OCI-LY1 (cell line): ENCODE data around the gene ARHGEF17.

Experiments used
- H2AFZ ChIP-seq: fragments of 200-600 bp; sonication (generic), shearing (Covaris generic); 2 replicates; pipeline ENCODE4 v1.6.0; 2014; ENCODE audit warnings: antibody characterized with exemption, mild to moderate bottlenecking, low read length
- H3F3A ChIP-seq: fragments of 200-600 bp; sonication (generic), shearing (Covaris generic); 2 replicates; pipeline ENCODE4 v1.6.0; 2014; ENCODE audit warnings: mild to moderate bottlenecking, antibody characterized with exemption, low read length, moderate library complexity; ENCODE audit not compliant: insufficient read depth
- H3K27ac ChIP-seq: fragments of 200-600 bp; sonication (generic); 2 replicates; pipeline ENCODE4 v1.5.1; 2014; ENCODE audit warnings: low read length, mixed run types, mild to moderate bottlenecking, low read depth; ENCODE audit not compliant: poor library complexity, severe bottlenecking
- H3K27me3 ChIP-seq: fragments of 200-600 bp; sonication (generic); 2 replicates; pipeline ENCODE4 v1.6.0; 2014; ENCODE audit warnings: antibody characterized with exemption, mild to moderate bottlenecking, low read length, moderate library complexity; ENCODE audit not compliant: insufficient read depth
- H3K36me3 ChIP-seq: fragments of 200-600 bp; sonication (generic); 2 replicates; pipeline ENCODE4 v1.6.1; 2014; ENCODE audit warnings: mild to moderate bottlenecking, antibody characterized with exemption, low read length, moderate library complexity, mixed read lengths; ENCODE audit not compliant: insufficient read depth
- H3K4me1 ChIP-seq: fragments of 200-600 bp; sonication (generic); 2 replicates; pipeline ENCODE4 v1.5.1; 2014; ENCODE audit warnings: mild to moderate bottlenecking, low read length, moderate library complexity; ENCODE audit not compliant: insufficient read depth, severe bottlenecking
- H3K4me2 ChIP-seq: fragments of 200-600 bp; sonication (generic), shearing (Covaris generic); 2 replicates; pipeline ENCODE4 v1.6.1; 2014; ENCODE audit warnings: low read length
- H3K4me3 ChIP-seq: fragments of 200-600 bp; sonication (generic); 2 replicates; pipeline ENCODE4 v1.5.1; 2014; ENCODE audit warnings: low read length, low read depth, mild to moderate bottlenecking, mixed read lengths; ENCODE audit not compliant: poor library complexity, severe bottlenecking
- H3K79me2 ChIP-seq: fragments of 200-600 bp; shearing (Covaris generic); 2 replicates; pipeline ENCODE4 v1.6.1; 2016; ENCODE audit warnings: mixed run types, low read length, mixed read lengths; ENCODE audit not compliant: insufficient read depth
- H3K9ac ChIP-seq: fragments of 200-600 bp; sonication (generic), shearing (Covaris generic); 2 replicates; pipeline ENCODE4 v1.6.1; 2014; ENCODE audit warnings: mild to moderate bottlenecking, low read length, mixed read lengths
- H3K9me2 ChIP-seq: fragments of 200-600 bp; sonication (generic), shearing (Covaris generic); 2 replicates; pipeline ENCODE4 v1.6.1; 2014; ENCODE audit warnings: low read depth, mild to moderate bottlenecking, low read length, mixed read lengths
- H3K9me3 ChIP-seq: fragments of 200-600 bp; shearing (Covaris generic); 2 replicates; pipeline ENCODE4 v1.6.1; 2014; ENCODE audit warnings: low read length, mixed read lengths
- H4K20me1 ChIP-seq: fragments of 200-600 bp; sonication (generic), shearing (Covaris generic); 2 replicates; pipeline ENCODE4 v1.6.0; 2016; ENCODE audit warnings: mild to moderate bottlenecking, low read length; ENCODE audit not compliant: insufficient read depth
- EZH2 ChIP-seq: fragments of 200-600 bp; sonication (generic), shearing (Covaris generic); IDR thresholded peaks from 2 replicates; pipeline ENCODE4 v1.8.0; 2017; ENCODE audit warnings: borderline replicate concordance, mixed run types, mild to moderate bottlenecking, antibody characterized with exemption, low read length, moderate library complexity, mixed read lengths
- TF ChIP-seq, protein P1 (sequence below): fragments of 200-600 bp; sonication (generic), shearing (Covaris generic); IDR thresholded peaks from 2 replicates; pipeline ENCODE4 v1.5.1; 2017; ENCODE audit warnings: mild to moderate bottlenecking, antibody characterized with exemption, low read length, moderate library complexity, mixed read lengths

Gene ARHGEF17

DNA sequence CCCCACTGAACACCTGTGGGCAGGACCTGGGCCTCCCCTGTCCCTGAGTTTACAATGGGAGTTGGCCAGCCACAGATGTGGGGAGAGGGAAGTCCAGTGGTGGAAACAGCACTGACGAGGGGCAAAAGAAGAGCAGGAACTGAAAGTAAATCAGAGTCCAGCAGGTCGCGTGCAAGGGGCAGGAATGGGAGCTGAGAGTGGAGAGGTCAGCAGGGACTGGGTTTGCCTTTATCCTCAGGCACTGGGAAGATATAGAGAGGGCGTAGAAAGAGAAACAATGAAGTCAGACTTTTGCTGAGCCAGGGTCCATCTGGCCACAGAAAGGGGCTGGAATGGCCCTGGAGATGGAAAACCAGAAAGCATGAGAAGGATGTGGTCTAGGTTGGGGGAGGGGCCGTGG is 27.4 kb upstream of the ARHGEF17 start:
- Histone ChIP-seq H4K20me1 (no peaks in the 10 kb centered on the region), H3K79me2 (no peaks in the 10 kb centered on the region), H3K27ac (no peak overlapping the region), H3K9ac (no peak overlapping the region), H3K9me2 (no peaks in the 10 kb centered on the region), H3K27me3 (no peaks in the 10 kb centered on the region; the same call in 1 of the 2 replicates), H3K4me2 (no peak overlapping the region), H3K4me3 (no peak overlapping the region), H3K36me3 (no peaks in the 10 kb centered on the region), H3K9me3 (no peaks in the 10 kb centered on the region), H3F3A (no peaks in the 10 kb centered on the region), H2AFZ (no peak overlapping the region), H3K4me1 (no peaks in the 10 kb centered on the region)
- TF ChIP-seq, protein P1, sequence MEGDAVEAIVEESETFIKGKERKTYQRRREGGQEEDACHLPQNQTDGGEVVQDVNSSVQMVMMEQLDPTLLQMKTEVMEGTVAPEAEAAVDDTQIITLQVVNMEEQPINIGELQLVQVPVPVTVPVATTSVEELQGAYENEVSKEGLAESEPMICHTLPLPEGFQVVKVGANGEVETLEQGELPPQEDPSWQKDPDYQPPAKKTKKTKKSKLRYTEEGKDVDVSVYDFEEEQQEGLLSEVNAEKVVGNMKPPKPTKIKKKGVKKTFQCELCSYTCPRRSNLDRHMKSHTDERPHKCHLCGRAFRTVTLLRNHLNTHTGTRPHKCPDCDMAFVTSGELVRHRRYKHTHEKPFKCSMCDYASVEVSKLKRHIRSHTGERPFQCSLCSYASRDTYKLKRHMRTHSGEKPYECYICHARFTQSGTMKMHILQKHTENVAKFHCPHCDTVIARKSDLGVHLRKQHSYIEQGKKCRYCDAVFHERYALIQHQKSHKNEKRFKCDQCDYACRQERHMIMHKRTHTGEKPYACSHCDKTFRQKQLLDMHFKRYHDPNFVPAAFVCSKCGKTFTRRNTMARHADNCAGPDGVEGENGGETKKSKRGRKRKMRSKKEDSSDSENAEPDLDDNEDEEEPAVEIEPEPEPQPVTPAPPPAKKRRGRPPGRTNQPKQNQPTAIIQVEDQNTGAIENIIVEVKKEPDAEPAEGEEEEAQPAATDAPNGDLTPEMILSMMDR: no peak
- no peak for TF ChIP-seq EZH2

DNA sequence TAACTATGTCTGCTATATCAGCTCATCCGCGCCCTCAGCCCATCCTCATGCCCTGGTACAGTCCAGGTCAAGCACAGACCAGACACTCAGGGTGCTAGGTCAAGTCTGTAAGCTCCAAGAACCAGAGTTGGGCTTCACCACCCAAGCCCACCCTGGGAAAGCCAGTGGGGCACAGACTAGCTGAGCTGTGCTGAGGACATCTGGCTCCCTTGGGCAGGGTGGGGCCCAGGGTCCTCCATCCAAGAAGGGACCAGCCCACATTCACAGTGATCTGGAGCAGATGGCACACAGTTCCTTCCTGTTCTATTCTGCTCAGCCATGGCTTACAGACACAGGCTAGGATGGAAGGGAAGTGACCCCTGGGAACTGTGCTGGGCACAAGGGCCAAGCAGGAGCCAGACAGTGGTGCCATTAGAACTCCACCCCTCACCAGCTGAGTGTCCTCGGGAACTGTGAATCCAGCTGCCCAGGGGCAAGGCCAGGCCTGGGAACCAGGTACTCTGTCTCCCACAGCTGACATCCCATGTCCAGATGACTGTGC is 26.8 kb upstream of the ARHGEF17 start:
- Histone ChIP-seq H3K36me3 (no peaks in the 10 kb centered on the region), H2AFZ (no peak overlapping the region), H3K79me2 (no peaks in the 10 kb centered on the region), H4K20me1 (no peaks in the 10 kb centered on the region), H3K4me3 (no peak overlapping the region), H3K9me2 (no peaks in the 10 kb centered on the region), H3K4me1 (no peaks in the 10 kb centered on the region), H3K9me3 (no peaks in the 10 kb centered on the region), H3K27me3 (no peaks in the 10 kb centered on the region; the same call in 1 of the 2 replicates), H3K9ac (no peak overlapping the region), H3F3A (no peaks in the 10 kb centered on the region), H3K4me2 (no peak overlapping the region), H3K27ac (no peak overlapping the region)
- TF ChIP-seq EZH2: no peak
- TF ChIP-seq, protein P1: no peak

DNA sequence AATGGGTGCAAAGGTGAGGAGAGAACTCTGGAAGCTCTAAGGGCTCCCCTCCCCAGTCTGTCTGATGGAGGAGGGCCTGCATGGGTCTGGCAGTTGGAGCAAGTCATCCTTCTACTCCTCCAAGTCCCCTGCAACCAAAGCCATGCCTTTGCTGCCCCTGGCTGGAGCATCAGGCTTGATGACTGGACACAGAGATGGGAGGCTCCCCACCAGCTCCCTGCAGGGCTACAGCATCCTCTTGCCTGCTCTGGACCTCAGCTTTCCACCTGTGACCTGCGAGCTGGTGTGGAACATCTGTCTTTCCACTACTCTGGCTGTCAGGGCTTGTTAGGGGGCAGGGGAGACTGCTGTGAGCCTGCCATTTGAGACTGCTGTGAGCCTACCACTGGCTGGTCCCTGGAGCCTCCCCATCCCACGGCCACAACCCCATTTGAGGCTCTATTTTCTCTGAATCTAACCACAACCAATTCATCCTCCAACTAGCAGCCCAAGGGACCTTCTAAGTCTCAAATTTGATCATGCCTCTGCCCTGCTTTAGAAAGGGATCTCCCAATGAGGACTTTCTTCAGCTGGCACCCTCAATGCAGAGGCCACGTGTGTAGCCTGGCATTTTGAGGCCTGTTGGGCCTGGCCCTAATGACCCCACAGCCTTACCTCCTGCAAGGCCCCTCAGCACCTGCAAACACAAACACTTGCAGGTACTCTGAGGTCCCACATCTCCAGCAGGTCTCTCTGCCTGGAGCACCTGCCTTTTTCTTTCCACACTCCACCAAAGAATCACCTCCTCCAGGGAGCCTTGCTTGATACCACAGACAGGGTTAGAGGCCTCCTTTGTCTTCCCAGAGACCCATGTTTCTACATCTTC is 26.0 kb upstream of the ARHGEF17 start:
- H3K36me3 ChIP-seq: no peaks in the 10 kb centered on the region
- no peaks in the 10 kb centered on the region for H3K9me3 ChIP-seq
- no peak overlapping the region for H3K4me2 ChIP-seq
- no peaks in the 10 kb centered on the region for H3K9me2 ChIP-seq
- no peaks in the 10 kb centered on the region for H4K20me1 ChIP-seq
- H3K27ac ChIP-seq: no peak overlapping the region
- H3K4me1 ChIP-seq: no peaks in the 10 kb centered on the region
- no peaks in the 10 kb centered on the region for H3K79me2 ChIP-seq
- no peaks in the 10 kb centered on the region for H3F3A ChIP-seq
- no peaks in the 10 kb centered on the region; the same call in 1 of the 2 replicates for H3K27me3 ChIP-seq
- H3K9ac ChIP-seq: no peak overlapping the region
- H3K4me3 ChIP-seq: no peak overlapping the region
- TF ChIP-seq, protein P1: no peak
- TF ChIP-seq EZH2: no peak
- no peak overlapping the region for H2AFZ ChIP-seq
